GM23248 (cell line): ENCODE results near the gene MYCL. TPM values are rescaled to one million over a fixed set of nuclear protein-coding genes. Genes with fewer than 3 reads are reported as not detected.

Experiments used
- DNase-seq: peaks from one replicate; pipeline ENCODE4 v3.0.0-alpha.2; 2015
- H2AFZ ChIP-seq: fragments of 200-600 bp; sonication (generic); 2 replicates; pipeline ENCODE4 v1.6.1; 2016; ENCODE audit warnings: antibody characterized with exemption
- H3F3A ChIP-seq: fragments of 200-600 bp; sonication (generic); 2 replicates; pipeline ENCODE4 v1.6.1; 2016; ENCODE audit warnings: mild to moderate bottlenecking, antibody characterized with exemption, mixed run types; ENCODE audit not compliant: insufficient read depth
- H3K27ac ChIP-seq: fragments of 200-600 bp; sonication (generic); 2 replicates; pipeline ENCODE4 v1.5.1; 2016; ENCODE audit warnings: mild to moderate bottlenecking
- H3K27me3 ChIP-seq: fragments of 200-600 bp; sonication (generic); replicated peaks from 2 replicates; pipeline ENCODE4 v1.6.1; 2016; ENCODE audit warnings: mild to moderate bottlenecking; ENCODE audit not compliant: insufficient read depth
- H3K36me3 ChIP-seq: fragments of 200-600 bp; sonication (generic); 2 replicates; pipeline ENCODE4 v1.6.1; 2016; ENCODE audit warnings: low read depth, mild to moderate bottlenecking
- H3K4me1 ChIP-seq: fragments of 200-600 bp; sonication (generic); 2 replicates; pipeline ENCODE4 v1.6.1; 2016; ENCODE audit warnings: mild to moderate bottlenecking; ENCODE audit not compliant: insufficient read depth
- H3K4me2 ChIP-seq: fragments of 200-600 bp; sonication (generic); one replicate; pipeline ENCODE4 v1.6.1; 2016; ENCODE audit warnings: mild to moderate bottlenecking; ENCODE audit not compliant: unreplicated experiment
- H3K4me3 ChIP-seq: fragments of 200-600 bp; sonication (generic); 2 replicates; pipeline ENCODE4 v1.5.1; 2016; ENCODE audit warnings: mild to moderate bottlenecking
- H3K79me2 ChIP-seq: fragments of 200-600 bp; sonication (generic); 2 replicates; pipeline ENCODE4 v1.6.1; 2016; ENCODE audit warnings: mild to moderate bottlenecking; ENCODE audit not compliant: insufficient read depth
- H3K9ac ChIP-seq: fragments of 200-600 bp; sonication (generic); 2 replicates; pipeline ENCODE4 v1.6.1; 2016; ENCODE audit warnings: mild to moderate bottlenecking
- H3K9me2 ChIP-seq: fragments of 200-600 bp; sonication (generic); 2 replicates; pipeline ENCODE4 v1.6.1; 2016; ENCODE audit warnings: mixed run types, mild to moderate bottlenecking, moderate library complexity; ENCODE audit not compliant: insufficient read depth
- H3K9me3 ChIP-seq: fragments of 200-600 bp; sonication (generic); one replicate; pipeline ENCODE4 v1.6.1; 2017; ENCODE audit warnings: low read depth
- H4K20me1 ChIP-seq: fragments of 200-600 bp; sonication (generic); 2 replicates; pipeline ENCODE4 v1.6.0; 2016; ENCODE audit not compliant: insufficient read depth
- EZH2 ChIP-seq: fragments of 200-600 bp; sonication (generic); IDR thresholded peaks from 2 replicates; pipeline ENCODE4 v1.6.1; 2018; ENCODE audit warnings: antibody characterized with exemption, mild to moderate bottlenecking; ENCODE audit not compliant: insufficient read depth, poor library complexity, severe bottlenecking
- EZH2phosphoT487 ChIP-seq: fragments of 200-600 bp; sonication (generic); IDR thresholded peaks from 2 replicates; pipeline ENCODE4 v1.6.1; 2018; ENCODE audit warnings: antibody characterized with exemption, moderate library complexity, mild to moderate bottlenecking, low read depth; ENCODE audit not compliant: insufficient read depth
- WGBS, 2 experiments: methylation state at CpG; one replicate each; pipeline ENCODE4 v1.1.6; 2015 to 2017; ENCODE audit warnings: low lambda C conversion rate in 2 of 2, low coverage in 1 of 2; ENCODE audit errors: missing lambda C conversion rate in 2 of 2; 5-methylcytosine and 5-hydroxymethylcytosine counted together
- in situ Hi-C: fragments of 300-500 bp; cut with MboI; formaldehyde crosslinking; loops from 2 replicates; pipeline ENCODE4 v1.15.0; 2020
- polyA plus RNA-seq: library from polyadenylated mRNA; unstranded; fragments of >200 nt; fragmentation: Nextera tagmentation; extraction: Ambion mirVana; gene quantifications from 2 replicates; pipeline ENCODE4 v1.2.1, GENCODE V29; 2016
- total RNA-seq: library from RNA; depleted of rRNA; stranded (reverse); fragments of >200 nt; shearing (Covaris generic); gene quantifications from 2 replicates; pipeline ENCODE4 v1.2.3, GENCODE V29; 2014

Gene MYCL
- total and polyA plus RNA-seq, 2 experiments from 2014 or later: 0.32 to 0.34 TPM

DNA sequence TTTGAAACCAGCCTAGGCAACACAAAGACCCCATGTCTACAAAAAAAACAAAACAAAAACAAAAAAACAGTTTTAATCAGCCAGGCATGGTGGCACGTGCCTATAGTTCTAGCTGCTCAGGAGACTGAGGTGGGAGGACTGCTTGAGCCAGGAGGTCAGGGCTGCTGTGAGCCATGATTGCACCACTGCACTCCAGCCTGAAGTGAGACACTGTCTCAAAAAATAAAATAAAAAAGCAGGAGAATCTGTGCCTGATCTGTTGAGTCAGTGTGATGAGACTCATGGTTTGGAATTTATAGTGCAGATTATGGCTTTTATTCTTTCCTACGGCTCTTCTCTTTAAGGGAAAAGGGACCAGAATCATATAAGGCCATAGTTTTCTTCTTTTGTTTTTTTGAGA lies 35.0 kb downstream of the MYCL start:
- H3K4me2 ChIP-seq: peak overlapping the region; percentile 43
- DNase-seq: peak; percentile 90
- no peaks in the 10 kb centered on the region for H3K9me2 ChIP-seq
- H4K20me1 ChIP-seq: peaks cover 7% of the 10 kb centered on the region
- no peak overlapping the region for H2AFZ ChIP-seq
- no peak overlapping the region for H3K4me3 ChIP-seq
- H3K36me3 ChIP-seq: no peaks in the 10 kb centered on the region
- H3K4me1 ChIP-seq: peaks cover 21% of the 10 kb centered on the region
- H3K9ac ChIP-seq: peak overlapping the region; percentile 50
- WGBS, 2 experiments: 11 to 19% methylated on average over 2 of the region's 2 CpGs
- peak overlapping the region; percentile 74 for H3K27ac ChIP-seq
- H3F3A ChIP-seq: peaks cover 28% of the 10 kb centered on the region
- no peaks in the 10 kb centered on the region for H3K9me3 ChIP-seq
- TF ChIP-seq EZH2: no peak
- no peak for TF ChIP-seq EZH2phosphoT487
- H3K27me3 ChIP-seq: no peaks in the 10 kb centered on the region
- in situ Hi-C loops: no loop called here
- peaks cover 89% of the 10 kb centered on the region for H3K79me2 ChIP-seq

DNA sequence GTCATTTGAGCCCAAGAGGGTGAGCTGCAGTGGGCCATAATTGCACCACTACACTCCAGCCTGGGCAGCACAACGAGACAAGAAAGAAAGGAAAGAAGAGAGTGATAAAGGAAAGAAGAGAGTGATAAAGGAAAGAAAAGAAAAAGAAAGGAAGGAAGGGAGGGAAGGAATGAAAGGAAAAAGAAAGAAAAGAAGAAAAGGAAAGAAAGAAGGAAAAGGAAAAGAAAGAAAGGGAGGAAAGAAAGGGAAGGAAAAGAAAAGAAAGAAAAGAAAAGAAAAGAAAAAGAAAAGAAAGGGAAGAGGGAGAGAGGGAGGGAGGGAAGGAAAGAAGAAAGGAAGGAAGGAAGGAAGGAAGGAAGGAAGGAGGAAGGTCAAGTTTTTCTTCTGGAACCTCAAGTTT lies 36.0 kb downstream of the MYCL start:
- Histone ChIP-seq H3K4me1 (peaks cover 21% of the 10 kb centered on the region), H3K9me3 (no peaks in the 10 kb centered on the region), H3K9me2 (no peaks in the 10 kb centered on the region), H3K27ac (0 out of 2 replicates have a peak overlapping the region, but pooled peaks have one; percentile 74), H3K27me3 (no peaks in the 10 kb centered on the region), H3K9ac (no peak overlapping the region), H3K4me2 (no peak overlapping the region), H3K79me2 (peaks cover 89% of the 10 kb centered on the region), H4K20me1 (peaks cover 16% of the 10 kb centered on the region), H3K36me3 (no peaks in the 10 kb centered on the region), H3K4me3 (no peak overlapping the region), H2AFZ (no peak overlapping the region), H3F3A (peaks cover 28% of the 10 kb centered on the region)
- no peak for DNase-seq
- no peak for TF ChIP-seq EZH2
- TF ChIP-seq EZH2phosphoT487: no peak
- WGBS, 2 experiments: 82 to 91% methylated on average over 1 of the region's 1 CpG
- in situ Hi-C loops: no loop called here

DNA sequence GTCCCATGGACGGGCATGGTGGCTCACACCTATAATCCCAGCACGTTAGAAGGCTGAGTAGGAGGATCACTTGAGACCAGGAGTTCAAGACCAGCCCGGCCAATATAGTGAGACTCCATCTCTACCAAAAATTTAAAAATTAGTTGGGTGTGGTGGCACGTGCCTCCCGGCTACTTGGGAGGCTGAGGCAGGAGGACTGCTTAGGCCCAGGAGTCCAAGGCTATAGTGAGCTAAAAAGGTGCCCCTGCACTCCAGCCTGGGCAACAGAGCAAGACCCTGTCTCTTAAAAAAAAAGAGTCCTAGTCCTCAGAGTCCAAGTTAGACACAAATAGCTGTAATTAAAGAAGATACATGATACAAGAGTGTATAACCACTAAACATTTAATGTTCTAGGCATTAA lies 38.5 kb downstream of the MYCL start:
- Histone ChIP-seq H3K27me3 (no peaks in the 10 kb centered on the region), H3K27ac (no peak overlapping the region), H3K9ac (no peak overlapping the region), H3K4me3 (no peak overlapping the region), H3K36me3 (no peaks in the 10 kb centered on the region), H3K4me2 (no peak overlapping the region), H3K4me1 (peaks cover 20% of the 10 kb centered on the region), H3K9me2 (no peaks in the 10 kb centered on the region), H3F3A (peaks cover 25% of the 10 kb centered on the region), H4K20me1 (peaks cover 22% of the 10 kb centered on the region), H3K79me2 (peaks cover 95% of the 10 kb centered on the region), H2AFZ (no peak overlapping the region), H3K9me3 (no peaks in the 10 kb centered on the region)
- DNase-seq: no peak
- in situ Hi-C loops: no loop called here
- TF ChIP-seq EZH2phosphoT487: no peak
- TF ChIP-seq EZH2: no peak
- WGBS, 2 experiments: 94 to 95% methylated on average over 5 of the region's 5 CpGs

DNA sequence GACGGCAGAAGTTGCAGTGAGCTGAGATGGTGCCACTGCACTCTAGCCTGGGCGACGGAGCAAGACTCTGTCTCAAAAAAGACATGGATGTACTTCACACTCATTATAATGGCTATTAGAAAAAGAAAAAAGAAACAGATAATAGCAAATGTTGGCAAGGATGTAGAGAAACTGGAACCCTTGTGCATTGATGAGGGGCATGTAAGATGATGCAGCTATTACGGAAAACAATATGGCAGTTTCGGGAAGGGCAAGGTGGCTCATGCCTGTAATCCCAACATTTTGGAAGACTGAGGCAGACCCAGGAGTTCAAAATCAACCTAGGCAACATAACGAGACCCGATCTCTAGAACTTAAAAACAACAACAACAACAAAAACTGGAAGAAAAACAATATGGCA lies 40.7 kb downstream of the MYCL start:
- no peak overlapping the region for H3K9ac ChIP-seq
- 97 to 98% methylated on average over 7 of the region's 7 CpGs for WGBS, 2 experiments
- no peak overlapping the region for H3K4me3 ChIP-seq
- TF ChIP-seq EZH2phosphoT487 (no peak), EZH2 (no peak)
- no peaks in the 10 kb centered on the region for H3K4me1 ChIP-seq
- peaks cover 5% of the 10 kb centered on the region for H3F3A ChIP-seq
- no peak for DNase-seq
- H3K9me2 ChIP-seq: no peaks in the 10 kb centered on the region
- H3K9me3 ChIP-seq: no peaks in the 10 kb centered on the region
- peaks cover 22% of the 10 kb centered on the region for H4K20me1 ChIP-seq
- no peak overlapping the region for H3K27ac ChIP-seq
- no peak overlapping the region for H2AFZ ChIP-seq
- peaks cover 6% of the 10 kb centered on the region; the same call in 1 of the 2 replicates for H3K36me3 ChIP-seq
- peaks cover 100% of the 10 kb centered on the region for H3K79me2 ChIP-seq
- H3K27me3 ChIP-seq: no peaks in the 10 kb centered on the region
- no peak overlapping the region for H3K4me2 ChIP-seq
- in situ Hi-C loops: no loop called here
